ENCODE measurements around the gene EVX2.
A peak's percentile ranks its signal among the peaks of the same experiment; 100 is the strongest.

- TF ChIP-seq POLR2A (IDR thresholded peaks at IDR 0.05) (no peak), CTCF (IDR thresholded peaks at IDR 0.05 in 8 of 11, conservative IDR thresholded peaks at IDR 0.05 in 3 of 11) (peak in 4 of 11 experiments; percentile 17 to 36 (median 26)), POLR2AphosphoS5 (IDR thresholded peaks at IDR 0.05) (peak in 1 of 3 donors; percentile 12)
Measured at GRCh38 chr2:176118601-176119339, 35.0 kb upstream of the EVX2 start.
